GM19099 (cell line): ENCODE results near the gene MTCL1.

Experiments
- POLR2A ChIP-seq: IDR thresholded peaks from 3 replicates; pipeline ENCODE4 v1.6.1; 2011; ENCODE audit warnings: low read depth; ENCODE audit not compliant: insufficient read length; ENCODE audit errors: extremely low read depth

The MTCL1 gene

GRCh38 chr18:8860845-8861642 lies 155.7 kb downstream of the MTCL1 start:
- no peak for TF ChIP-seq POLR2A

GRCh38 chr18:8863427-8863826 lies 158.1 kb downstream of the MTCL1 start:
- no peak for TF ChIP-seq POLR2A

- TF ChIP-seq POLR2A = no peak
These were observed 160.6 kb downstream of the MTCL1 start for GRCh38 chr18:8865934-8866333.

GRCh38 chr18:8866679-8867078 lies 161.3 kb downstream of the MTCL1 start:
- no peak for TF ChIP-seq POLR2A

- no peak for TF ChIP-seq POLR2A
These were observed 162.9 kb downstream of the MTCL1 start for GRCh38 chr18:8868276-8868675.

- TF ChIP-seq POLR2A = no peak
These were observed 163.5 kb downstream of the MTCL1 start for GRCh38 chr18:8868779-8869415.

GRCh38 chr18:8869696-8870095 lies 164.3 kb downstream of the MTCL1 start:
- no peak for TF ChIP-seq POLR2A

GRCh38 chr18:8870528-8870927 lies 165.2 kb downstream of the MTCL1 start:
- TF ChIP-seq POLR2A = no peak

GRCh38 chr18:8871489-8871888 lies 166.1 kb downstream of the MTCL1 start:
- TF ChIP-seq POLR2A = no peak

GRCh38 chr18:8874872-8875271 lies 169.5 kb downstream of the MTCL1 start:
- no peak for TF ChIP-seq POLR2A

GRCh38 chr18:8876887-8877286 lies 171.5 kb downstream of the MTCL1 start:
- no peak for TF ChIP-seq POLR2A

- TF ChIP-seq POLR2A = no peak
These were observed 175.7 kb downstream of the MTCL1 start for GRCh38 chr18:8881103-8881502.
